Thyroid gland (tissue), 4 donors: ENCODE measurements around the gene TANGO2. TPM values are rescaled to one million over a fixed set of nuclear protein-coding genes. Genes with fewer than 3 reads are reported as not detected.

Source experiments
- DNase-seq, 2 donors: peaks; one replicate each; pipeline ENCODE4 v3.0.0-alpha.2; 2019
- H3K27ac ChIP-seq, 3 donors: fragments of 200-600 bp; sonication (generic); 1 replicate in 2 of 3; 2 replicates in 1 of 3; pipeline ENCODE4 v1.5.1; 2016 to 2019; ENCODE audit warnings: mild to moderate bottlenecking in 1 of 3, moderate library complexity in 1 of 3
- H3K27me3 ChIP-seq: fragments of 200-600 bp; sonication (generic); one replicate; pipeline ENCODE4 v1.5.1; 2019
- H3K36me3 ChIP-seq, 2 donors: fragments of 200-600 bp; sonication (generic); one replicate each; pipeline ENCODE4 v1.5.1; 2016 to 2019
- H3K4me1 ChIP-seq, 2 donors: fragments of 200-600 bp; sonication (generic); one replicate each; pipeline ENCODE4 v1.5.1; 2017 to 2019
- H3K4me3 ChIP-seq, 3 donors: fragments of 200-600 bp; sonication (generic); replicated peaks in 1 of 3; 1 replicate in 2 of 3; 2 replicates in 1 of 3; pipeline ENCODE4 v1.5.1; 2016; ENCODE audit warnings: mild to moderate bottlenecking in 1 of 3
- H3K9me3 ChIP-seq: fragments of 200-600 bp; sonication (generic); one replicate; pipeline ENCODE4 v1.5.1; 2017
- CTCF ChIP-seq, 6 experiments: fragments of 200-600 bp in 3 of 6; fragments of 450-650 bp in 3 of 6; sonication (generic) in 3 of 6; IDR thresholded peaks; one replicate each; pipeline ENCODE4 v1.5.1; 2016 to 2019; ENCODE audit warnings: antibody characterized with exemption in 6 of 6, mild to moderate bottlenecking in 2 of 6, inconsistent platforms in 1 of 6, moderate library complexity in 1 of 6
- POLR2A ChIP-seq, 2 donors: fragments of 450-650 bp; IDR thresholded peaks; one replicate each; pipeline ENCODE4 v1.6.1; 2017; ENCODE audit warnings: antibody characterized with exemption in 2 of 2, mild to moderate bottlenecking in 2 of 2, moderate library complexity in 1 of 2
- WGBS, 2 donors: methylation state at CpG; one replicate each; pipeline ENCODE4 v1.1.5; 2017; 5-methylcytosine and 5-hydroxymethylcytosine counted together
- intact Hi-C: fragments of 100-400 bp; cut with DNase I; formaldehyde crosslinking; loops from one replicate; pipeline ENCODE4 v1.15.1; 2023
- total RNA-seq, 4 donors: library from RNA; depleted of rRNA; stranded (reverse); fragments of >200 nt; gene quantifications; one replicate each; pipeline ENCODE4 v1.2.3, GENCODE V29; 2016

TANGO2 gene
- total RNA-seq, 4 donors from 2014 or later, result 50.3 to 82.7 (median 65.2) TPM

- Histone ChIP-seq H3K27me3 (no peaks in the 10 kb centered on the region), H3K4me1 (peaks cover 0 to 20% of the 10 kb centered on the region in 2 donors), H3K27ac (no peak overlapping the region), H3K9me3 (no peaks in the 10 kb centered on the region), H3K4me3 (no peak overlapping the region), H3K36me3 (peaks cover 13 to 37% of the 10 kb centered on the region in 2 donors)
- no peak for TF ChIP-seq POLR2A (IDR thresholded peaks at IDR 0.05)
- TF ChIP-seq CTCF (IDR thresholded peaks at IDR 0.05), result no peak
- intact Hi-C loops, result loop anchor here (10.0 kb wide), 2 partner anchors 151 to 311 kb away; no protein-coding TSS in a partner anchor
- DNase-seq, result no peak
- WGBS, 2 donors, result 95 to 96% methylated on average over 41 to 43 of the region's 46 CpGs
Observed at GRCh38 chr22:19973551-19974267, 47.2 kb upstream of the TANGO2 start.

GRCh38 chr22:19974268-19974861 lies 46.5 kb upstream of the TANGO2 start:
- peak overlapping the region in 1 of 3 donors; percentile 17 for H3K27ac ChIP-seq
- no peak overlapping the region for H3K4me3 ChIP-seq
- peaks cover 0 to 20% of the 10 kb centered on the region in 2 donors for H3K4me1 ChIP-seq
- no peaks in the 10 kb centered on the region for H3K9me3 ChIP-seq
- no peak for DNase-seq
- intact Hi-C loops, result loop anchor here (10.0 kb wide), 2 partner anchors 150 to 310 kb away; no protein-coding TSS in a partner anchor
- 75 to 81% methylated on average over 10 to 11 of the region's 11 CpGs for WGBS, 2 donors
- TF ChIP-seq CTCF (IDR thresholded peaks at IDR 0.05) (no peak), POLR2A (IDR thresholded peaks at IDR 0.05) (no peak)
- H3K27me3 ChIP-seq, result no peaks in the 10 kb centered on the region
- H3K36me3 ChIP-seq, result peaks cover 17 to 37% of the 10 kb centered on the region in 2 donors

- no peak overlapping the region for H3K4me3 ChIP-seq
- no peak for TF ChIP-seq CTCF (IDR thresholded peaks at IDR 0.05)
- no peak for TF ChIP-seq POLR2A (IDR thresholded peaks at IDR 0.05)
- DNase-seq, result no peak
- no peaks in the 10 kb centered on the region for H3K9me3 ChIP-seq
- intact Hi-C loops, result loop anchor here (10.0 kb wide), 2 partner anchors 150 to 310 kb away; no protein-coding TSS in a partner anchor
- peak overlapping the region in 1 of 3 donors; percentile 17 for H3K27ac ChIP-seq
- H3K4me1 ChIP-seq, result peaks cover 0 to 21% of the 10 kb centered on the region in 2 donors
- 86 to 94% methylated on average over 10 to 12 of the region's 13 CpGs for WGBS, 2 donors
- peaks cover 17 to 39% of the 10 kb centered on the region in 2 donors for H3K36me3 ChIP-seq
- H3K27me3 ChIP-seq, result no peaks in the 10 kb centered on the region
Observed at GRCh38 chr22:19974935-19975706, 45.8 kb upstream of the TANGO2 start.

- Histone ChIP-seq H3K27ac (peak overlapping the region in 1 of 3 donors; percentile 17), H3K4me1 (peaks cover 5 to 27% of the 10 kb centered on the region in 2 donors), H3K4me3 (no peak overlapping the region), H3K27me3 (no peaks in the 10 kb centered on the region), H3K9me3 (no peaks in the 10 kb centered on the region), H3K36me3 (peaks cover 17 to 39% of the 10 kb centered on the region in 2 donors)
- intact Hi-C loops, result loop anchor here (10.0 kb wide), 2 partner anchors 149 to 309 kb away; no protein-coding TSS in a partner anchor
- WGBS, 2 donors, result 89 to 96% methylated on average over 4 of the region's 4 CpGs
- TF ChIP-seq POLR2A (IDR thresholded peaks at IDR 0.05) (no peak), CTCF (IDR thresholded peaks at IDR 0.05) (no peak)
- no peak for DNase-seq
Observed at GRCh38 chr22:19975707-19976035, 45.2 kb upstream of the TANGO2 start.
